ENCODE results near the gene KCNQ1OT1.

DNA sequence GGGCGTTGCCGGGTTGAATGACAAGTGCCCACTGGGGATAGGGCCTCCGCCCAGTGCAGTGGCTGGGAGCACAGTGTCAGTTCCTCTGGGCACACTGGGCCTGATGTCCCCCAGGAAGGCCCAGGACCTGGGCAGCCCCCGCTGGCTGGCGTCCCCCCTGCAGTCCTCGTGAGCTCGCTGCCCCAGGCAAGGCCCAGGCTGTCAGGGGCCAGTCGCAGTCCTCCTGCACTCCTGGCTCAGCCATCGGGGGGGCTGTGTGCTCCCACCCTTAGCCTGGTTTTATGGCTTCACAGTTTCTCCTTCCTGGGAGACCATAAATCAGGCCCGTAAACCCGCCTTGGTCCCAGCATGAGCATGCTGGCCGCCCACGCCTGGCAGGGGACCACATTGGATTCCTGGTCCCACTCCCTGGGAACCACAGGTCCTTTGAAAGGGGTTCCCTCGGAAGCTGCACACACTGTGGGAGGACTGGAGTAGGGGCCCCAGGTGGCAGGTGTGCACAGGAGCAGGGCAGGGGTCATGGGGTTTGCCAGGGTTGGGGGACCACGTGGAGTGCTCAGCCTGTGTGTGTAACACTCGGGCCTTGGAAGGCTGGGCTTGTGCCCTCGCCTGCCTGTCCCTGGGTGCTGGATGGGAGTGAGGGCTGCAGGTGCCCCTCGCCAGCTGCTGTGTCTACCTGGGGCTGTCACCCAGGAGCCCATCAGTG, 113.6 kb downstream of the KCNQ1OT1 start:
- TF ChIP-seq, protein P1, sequence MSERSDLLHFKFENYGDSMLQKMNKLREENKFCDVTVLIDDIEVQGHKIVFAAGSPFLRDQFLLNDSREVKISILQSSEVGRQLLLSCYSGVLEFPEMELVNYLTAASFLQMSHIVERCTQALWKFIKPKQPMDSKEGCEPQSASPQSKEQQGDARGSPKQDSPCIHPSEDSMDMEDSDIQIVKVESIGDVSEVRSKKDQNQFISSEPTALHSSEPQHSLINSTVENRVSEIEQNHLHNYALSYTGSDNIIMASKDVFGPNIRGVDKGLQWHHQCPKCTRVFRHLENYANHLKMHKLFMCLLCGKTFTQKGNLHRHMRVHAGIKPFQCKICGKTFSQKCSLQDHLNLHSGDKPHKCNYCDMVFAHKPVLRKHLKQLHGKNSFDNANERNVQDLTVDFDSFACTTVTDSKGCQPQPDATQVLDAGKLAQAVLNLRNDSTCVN (tag by site-specific recombination; optimal IDR thresholded peaks at IDR 0.05) = no peak
- TF ChIP-seq, protein P2, sequence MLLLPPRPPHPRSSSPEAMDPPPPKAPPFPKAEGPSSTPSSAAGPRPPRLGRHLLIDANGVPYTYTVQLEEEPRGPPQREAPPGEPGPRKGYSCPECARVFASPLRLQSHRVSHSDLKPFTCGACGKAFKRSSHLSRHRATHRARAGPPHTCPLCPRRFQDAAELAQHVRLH (tag by site-specific recombination; IDR thresholded peaks at IDR 0.05) = no peak
- TF ChIP-seq, protein P3, sequence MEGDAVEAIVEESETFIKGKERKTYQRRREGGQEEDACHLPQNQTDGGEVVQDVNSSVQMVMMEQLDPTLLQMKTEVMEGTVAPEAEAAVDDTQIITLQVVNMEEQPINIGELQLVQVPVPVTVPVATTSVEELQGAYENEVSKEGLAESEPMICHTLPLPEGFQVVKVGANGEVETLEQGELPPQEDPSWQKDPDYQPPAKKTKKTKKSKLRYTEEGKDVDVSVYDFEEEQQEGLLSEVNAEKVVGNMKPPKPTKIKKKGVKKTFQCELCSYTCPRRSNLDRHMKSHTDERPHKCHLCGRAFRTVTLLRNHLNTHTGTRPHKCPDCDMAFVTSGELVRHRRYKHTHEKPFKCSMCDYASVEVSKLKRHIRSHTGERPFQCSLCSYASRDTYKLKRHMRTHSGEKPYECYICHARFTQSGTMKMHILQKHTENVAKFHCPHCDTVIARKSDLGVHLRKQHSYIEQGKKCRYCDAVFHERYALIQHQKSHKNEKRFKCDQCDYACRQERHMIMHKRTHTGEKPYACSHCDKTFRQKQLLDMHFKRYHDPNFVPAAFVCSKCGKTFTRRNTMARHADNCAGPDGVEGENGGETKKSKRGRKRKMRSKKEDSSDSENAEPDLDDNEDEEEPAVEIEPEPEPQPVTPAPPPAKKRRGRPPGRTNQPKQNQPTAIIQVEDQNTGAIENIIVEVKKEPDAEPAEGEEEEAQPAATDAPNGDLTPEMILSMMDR (tag by site-specific recombination; IDR thresholded peaks at IDR 0.05) = no peak
- TF ChIP-seq ZNF24 (tag by site-specific recombination; IDR thresholded peaks at IDR 0.05) (no peak), ZNF747 (tag by site-specific recombination; IDR thresholded peaks at IDR 0.05) (no peak)

All from HEK293 (cell line).